ENCODE results near the gene DAB1. TPM values are rescaled to one million over a fixed set of nuclear protein-coding genes. Genes with fewer than 3 reads are reported as not detected.

DAB1 gene
- total RNA-seq, 1 donor = not detected

- Histone ChIP-seq H4K20me1 (ENCODE audit: insufficient read depth, low read length) (no peaks in the 10 kb centered on the region), H3K4me1 (ENCODE audit: insufficient read depth, low read length) (no peaks in the 10 kb centered on the region), H3K36me3 (ENCODE audit: insufficient read depth, low read length) (no peaks in the 10 kb centered on the region), H3K27ac (ENCODE audit: low read depth, low read length) (no peak overlapping the region), H3K79me2 (ENCODE audit: insufficient read depth, low read length) (no peaks in the 10 kb centered on the region), H3K27me3 (ENCODE audit: insufficient read depth, low read length) (no peaks in the 10 kb centered on the region), H3K9me3 (ENCODE audit: low read depth, low read length) (no peaks in the 10 kb centered on the region), H2AFZ (ENCODE audit: low read length) (no peak overlapping the region), H3K4me3 (ENCODE audit: insufficient read depth, low read length) (no peak overlapping the region), H3K4me2 (ENCODE audit: insufficient read depth, low read length) (no peak overlapping the region)
- TF ChIP-seq, protein P1, sequence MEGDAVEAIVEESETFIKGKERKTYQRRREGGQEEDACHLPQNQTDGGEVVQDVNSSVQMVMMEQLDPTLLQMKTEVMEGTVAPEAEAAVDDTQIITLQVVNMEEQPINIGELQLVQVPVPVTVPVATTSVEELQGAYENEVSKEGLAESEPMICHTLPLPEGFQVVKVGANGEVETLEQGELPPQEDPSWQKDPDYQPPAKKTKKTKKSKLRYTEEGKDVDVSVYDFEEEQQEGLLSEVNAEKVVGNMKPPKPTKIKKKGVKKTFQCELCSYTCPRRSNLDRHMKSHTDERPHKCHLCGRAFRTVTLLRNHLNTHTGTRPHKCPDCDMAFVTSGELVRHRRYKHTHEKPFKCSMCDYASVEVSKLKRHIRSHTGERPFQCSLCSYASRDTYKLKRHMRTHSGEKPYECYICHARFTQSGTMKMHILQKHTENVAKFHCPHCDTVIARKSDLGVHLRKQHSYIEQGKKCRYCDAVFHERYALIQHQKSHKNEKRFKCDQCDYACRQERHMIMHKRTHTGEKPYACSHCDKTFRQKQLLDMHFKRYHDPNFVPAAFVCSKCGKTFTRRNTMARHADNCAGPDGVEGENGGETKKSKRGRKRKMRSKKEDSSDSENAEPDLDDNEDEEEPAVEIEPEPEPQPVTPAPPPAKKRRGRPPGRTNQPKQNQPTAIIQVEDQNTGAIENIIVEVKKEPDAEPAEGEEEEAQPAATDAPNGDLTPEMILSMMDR (IDR thresholded peaks at IDR 0.05; ENCODE audit: extremely low read depth, low read depth, low read length) = no peak
- no peak for DNase-seq (ENCODE audit: insufficient read length, low spot score, missing footprints)
Observed at GRCh38 chr1:56986397-56986796, 437.5 kb downstream of the DAB1 start.

DNA sequence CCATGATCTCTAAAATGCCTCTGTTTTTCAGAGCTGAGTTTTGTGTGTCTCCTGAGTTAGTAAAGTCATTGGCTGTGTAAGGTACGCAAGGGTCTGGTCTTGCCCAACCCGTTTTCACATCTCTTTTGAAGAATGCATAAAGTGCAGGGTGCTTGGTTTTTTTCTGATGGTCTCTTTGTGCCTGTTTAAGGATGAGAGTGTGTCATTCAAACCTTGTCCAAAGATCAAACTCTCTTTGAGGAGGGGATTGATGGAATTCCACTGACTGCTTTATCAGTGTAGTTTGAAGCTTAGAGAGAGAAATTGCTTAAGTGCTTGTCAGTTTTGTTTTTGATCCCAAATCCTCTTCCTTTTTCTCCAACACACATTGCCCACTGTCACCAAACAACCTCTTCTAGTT lies 438.0 kb downstream of the DAB1 start:
- Histone ChIP-seq H3K27me3 (ENCODE audit: insufficient read depth, low read length) (no peaks in the 10 kb centered on the region), H3K9me3 (ENCODE audit: low read depth, low read length) (no peaks in the 10 kb centered on the region), H3K27ac (ENCODE audit: low read depth, low read length) (no peak overlapping the region), H2AFZ (ENCODE audit: low read length) (no peak overlapping the region), H4K20me1 (ENCODE audit: insufficient read depth, low read length) (no peaks in the 10 kb centered on the region), H3K36me3 (ENCODE audit: insufficient read depth, low read length) (no peaks in the 10 kb centered on the region), H3K4me2 (ENCODE audit: insufficient read depth, low read length) (no peak overlapping the region), H3K4me3 (ENCODE audit: insufficient read depth, low read length) (no peak overlapping the region), H3K4me1 (ENCODE audit: insufficient read depth, low read length) (no peaks in the 10 kb centered on the region), H3K79me2 (ENCODE audit: insufficient read depth, low read length) (no peaks in the 10 kb centered on the region)
- DNase-seq (ENCODE audit: insufficient read length, low spot score, missing footprints) = no peak
- TF ChIP-seq, protein P1 (IDR thresholded peaks at IDR 0.05; ENCODE audit: extremely low read depth, low read depth, low read length) = no peak

DNA sequence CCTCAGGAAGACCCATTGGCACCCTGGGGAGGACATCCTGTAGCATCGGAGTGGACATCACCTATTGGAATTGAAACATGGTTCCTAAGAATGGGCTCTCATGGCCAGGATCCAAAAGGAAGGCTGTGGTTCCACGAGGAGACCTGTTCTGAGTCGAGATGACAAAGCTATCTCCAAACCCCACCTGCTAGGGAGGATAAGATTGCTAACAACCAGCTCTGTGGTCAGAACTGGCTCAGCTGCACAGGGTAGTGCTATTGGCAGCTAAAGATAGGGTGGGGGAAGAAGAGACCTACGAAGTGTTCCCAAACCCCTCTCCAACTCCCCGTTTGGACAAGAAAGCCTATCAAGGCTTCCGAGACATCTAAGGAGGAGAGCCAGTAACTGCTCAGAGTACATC lies 440.4 kb downstream of the DAB1 start:
- Histone ChIP-seq H3K4me1 (ENCODE audit: insufficient read depth, low read length) (no peaks in the 10 kb centered on the region), H3K27ac (ENCODE audit: low read depth, low read length) (no peak overlapping the region), H2AFZ (ENCODE audit: low read length) (no peak overlapping the region), H4K20me1 (ENCODE audit: insufficient read depth, low read length) (no peaks in the 10 kb centered on the region), H3K27me3 (ENCODE audit: insufficient read depth, low read length) (no peaks in the 10 kb centered on the region), H3K9me3 (ENCODE audit: low read depth, low read length) (no peaks in the 10 kb centered on the region), H3K79me2 (ENCODE audit: insufficient read depth, low read length) (no peaks in the 10 kb centered on the region), H3K4me3 (ENCODE audit: insufficient read depth, low read length) (no peak overlapping the region), H3K4me2 (ENCODE audit: insufficient read depth, low read length) (no peak overlapping the region), H3K36me3 (ENCODE audit: insufficient read depth, low read length) (no peaks in the 10 kb centered on the region)
- TF ChIP-seq, protein P1 (IDR thresholded peaks at IDR 0.05; ENCODE audit: extremely low read depth, low read depth, low read length) = no peak
- DNase-seq (ENCODE audit: insufficient read length, low spot score, missing footprints) = no peak

- H3K9me3 ChIP-seq (ENCODE audit: low read depth, low read length) = no peaks in the 10 kb centered on the region
- H3K4me1 ChIP-seq (ENCODE audit: insufficient read depth, low read length) = no peaks in the 10 kb centered on the region
- no peaks in the 10 kb centered on the region for H4K20me1 ChIP-seq (ENCODE audit: insufficient read depth, low read length)
- H3K4me2 ChIP-seq (ENCODE audit: insufficient read depth, low read length) = no peak overlapping the region
- DNase-seq (ENCODE audit: insufficient read length, low spot score, missing footprints) = no peak
- no peak overlapping the region for H3K27ac ChIP-seq (ENCODE audit: low read depth, low read length)
- H3K79me2 ChIP-seq (ENCODE audit: insufficient read depth, low read length) = no peaks in the 10 kb centered on the region
- H3K4me3 ChIP-seq (ENCODE audit: insufficient read depth, low read length) = no peak overlapping the region
- no peak overlapping the region for H2AFZ ChIP-seq (ENCODE audit: low read length)
- TF ChIP-seq, protein P1 (IDR thresholded peaks at IDR 0.05; ENCODE audit: extremely low read depth, low read depth, low read length) = no peak
- H3K27me3 ChIP-seq (ENCODE audit: insufficient read depth, low read length) = no peaks in the 10 kb centered on the region
- no peaks in the 10 kb centered on the region for H3K36me3 ChIP-seq (ENCODE audit: insufficient read depth, low read length)
Observed at GRCh38 chr1:56979986-56980755, 443.7 kb downstream of the DAB1 start.

All from osteoblast (primary cell).